HepG2 (cell line): Measurements from ENCODE around the gene OGFR. TPM values are rescaled to one million over a fixed set of nuclear protein-coding genes. Genes with fewer than 3 reads are reported as not detected.

Experiments used
- ATAC-seq: fragments of 200-7000 bp; cut with Tn5 transposase; 3 replicates; pipeline ENCODE4 v1.9.1; 2020; ENCODE audit warnings: mild to moderate bottlenecking, moderate library complexity
- BruUV-seq: library from RNA; stranded (reverse); fragments of 400-500 nt; replicated peaks from 2 replicates; lab custom pipeline; 2021; lab: Mats Ljungman, UMichigan
- CTCF ChIA-PET: fragments of 300-600 bp; formaldehyde crosslinking; extraction: SDS; loops from one replicate; lab custom pipeline; 2021; ENCODE audit warnings: low total read pairs, inconsistent platforms, low intra/inter-chr PET ratio; lab: Yijun Ruan, JAX
- POLR2A ChIA-PET: fragments of 350-600 bp; sonication (Branson Sonifier 250); formaldehyde crosslinking; loops from one replicate; lab custom pipeline; 2020; ENCODE audit warnings: antibody characterized with exemption, inconsistent platforms; lab: Yijun Ruan, JAX
- DNase-seq: peaks from one replicate; pipeline ENCODE4 v3.0.0-alpha.2; 2015; ENCODE audit warnings: low spot score
- FAIRE-seq: peaks from 3 replicates; lab custom pipeline; 2011; peaks lifted over from hg19 to GRCh38; lab: Jason Lieb, UNC
- H2AFZ ChIP-seq: one replicate; pipeline ENCODE4 v1.6.1; 2011; ENCODE audit warnings: low read length, inconsistent platforms
- H3K27ac ChIP-seq: fragments of 300-600 bp; 3 replicates; pipeline ENCODE4 v1.8.0; 2011; ENCODE audit warnings: mixed run types, mild to moderate bottlenecking, mixed read lengths, low read length, inconsistent platforms; ENCODE audit not compliant: insufficient read depth; ENCODE audit errors: extremely low read length
- H3K27me3 ChIP-seq, 2 experiments: fragments of 200-600 bp in 1 of 2; 2 replicates in 1 of 2; 3 replicates in 1 of 2; pipeline versions ENCODE4 v1.6.0 to v1.8.0; 2011; ENCODE audit warnings: low read length in 2 of 2, mild to moderate bottlenecking in 2 of 2, moderate library complexity in 2 of 2, inconsistent platforms in 1 of 2; ENCODE audit not compliant: insufficient read depth in 2 of 2, control insufficient read depth in 1 of 2
- H3K36me3 ChIP-seq, 2 experiments: fragments of 200-600 bp in 1 of 2; replicated peaks in 1 of 2; 2 replicates in 1 of 2; 3 replicates in 1 of 2; pipeline versions ENCODE4 v1.5.1 to v1.8.0; 2011; ENCODE audit warnings: low read length in 2 of 2, inconsistent platforms in 1 of 2; ENCODE audit not compliant: insufficient read depth in 2 of 2, control insufficient read depth in 1 of 2
- H3K4me1 ChIP-seq: 2 replicates; pipeline ENCODE4 v1.5.1; 2012; ENCODE audit warnings: low read length, inconsistent platforms; ENCODE audit not compliant: insufficient read depth
- H3K4me2 ChIP-seq: 2 replicates; pipeline ENCODE4 v1.6.0; 2011; ENCODE audit warnings: low read depth, low read length, inconsistent platforms
- H3K4me3 ChIP-seq, 3 experiments: fragments of 200-600 bp in 1 of 3; sonication (generic), shearing (Covaris generic) in 1 of 3; replicated peaks in 1 of 3; 2 replicates each; pipeline ENCODE4 v1.5.1; 2011 to 2016; ENCODE audit warnings: low read length in 3 of 3, inconsistent platforms in 2 of 3, low read depth in 2 of 3, mild to moderate bottlenecking in 2 of 3, control low read depth in 1 of 3, mixed read lengths in 1 of 3; ENCODE audit not compliant: insufficient read depth in 1 of 3
- H3K79me2 ChIP-seq: one replicate; pipeline ENCODE4 v1.6.1; 2011; ENCODE audit warnings: low read length, inconsistent platforms; ENCODE audit not compliant: insufficient read depth
- H3K9ac ChIP-seq: 2 replicates; pipeline ENCODE4 v1.6.0; 2011; ENCODE audit warnings: mild to moderate bottlenecking, low read depth, low read length, inconsistent platforms; ENCODE audit not compliant: insufficient read depth
- H3K9me3 ChIP-seq: 2 replicates; pipeline ENCODE4 v1.5.1; 2012; ENCODE audit warnings: mild to moderate bottlenecking, low read length
- H4K20me1 ChIP-seq: 2 replicates; pipeline ENCODE4 v1.6.0; 2011; ENCODE audit warnings: inconsistent platforms, mild to moderate bottlenecking, low read length, moderate library complexity; ENCODE audit not compliant: insufficient read depth
- DR1 ChIP-seq: sonication (generic); formaldehyde crosslinking; IDR thresholded peaks from 2 replicates; pipeline ENCODE4 v1.8.0; 2021; ENCODE audit warnings: mild to moderate bottlenecking, missing genetic modification reagents, inconsistent platforms
- HOXA3 ChIP-seq: sonication (generic); formaldehyde crosslinking; IDR thresholded peaks from 2 replicates; pipeline ENCODE4 v1.5.0; 2020; ENCODE audit warnings: missing genetic modification reagents
- KAT7 ChIP-seq: IDR thresholded peaks from 2 replicates; pipeline ENCODE4 v1.6.1; 2018; ENCODE audit warnings: borderline replicate concordance, missing compliant biosample characterization
- NCOA2 ChIP-seq: sonication (generic); formaldehyde crosslinking; IDR thresholded peaks from 2 replicates; pipeline ENCODE4 v1.8.0; 2022; ENCODE audit warnings: inconsistent platforms
- NRL ChIP-seq: sonication (generic); formaldehyde crosslinking; IDR thresholded peaks from 2 replicates; pipeline ENCODE4 v1.5.0; 2020; ENCODE audit warnings: missing genetic modification reagents, mild to moderate bottlenecking, moderate library complexity, borderline replicate concordance
- THAP11 ChIP-seq: IDR thresholded peaks from 2 replicates; pipeline ENCODE4 v1.6.1; 2016; ENCODE audit warnings: missing biosample characterization, missing genetic modification reagents
- THYN1 ChIP-seq: sonication (generic); formaldehyde crosslinking; IDR thresholded peaks from 2 replicates; pipeline ENCODE4 v1.8.1; 2023; ENCODE audit warnings: low read depth, mild to moderate bottlenecking, moderate library complexity, missing genetic modification reagents, borderline replicate concordance
- ZFP90 ChIP-seq: sonication (generic); formaldehyde crosslinking; IDR thresholded peaks from 2 replicates; pipeline ENCODE4 v1.8.0; 2022; ENCODE audit warnings: missing genetic modification reagents, mild to moderate bottlenecking, inconsistent platforms, borderline replicate concordance
- ZNF230 ChIP-seq: sonication (generic); formaldehyde crosslinking; IDR thresholded peaks from 2 replicates; pipeline ENCODE4 v1.4.0; 2020; ENCODE audit warnings: mild to moderate bottlenecking, missing genetic modification reagents
- ZNF331 ChIP-seq: sonication (generic); formaldehyde crosslinking; IDR thresholded peaks from 2 replicates; pipeline ENCODE4 v1.4.0; 2020; ENCODE audit warnings: missing genetic modification reagents
- WGBS: methylation state at CpG from one replicate; pipeline ENCODE4 v1.1.6; 2017; ENCODE audit warnings: low lambda C conversion rate; 5-methylcytosine and 5-hydroxymethylcytosine counted together
- in situ Hi-C: cut with HindIII; loops from 2 replicates; pipeline ENCODE4 v1.10.0; 2017; ENCODE audit warnings: low pct_unique_long_range_greater_than_20kb; ENCODE audit not compliant: extremely low pct_ligation_motif_present
- intact Hi-C: fragments of 100-400 bp; cut with micrococcal nuclease; formaldehyde crosslinking; loops from one replicate; pipeline ENCODE4 v1.10.0; 2022; ENCODE audit not compliant: unreplicated experiment
- polyA plus RNA-seq, 8 experiments: library from polyadenylated mRNA; depleted of rRNA in 3 of 8; stranded (reverse) in 7 of 8; unstranded in 1 of 8; fragments of >200 nt; fragmentation: Illumina TruSeq in 4 of 8; extraction: Trizol in 4 of 8; gene quantifications; 2 replicates each; pipeline versions ENCODE4 v1.2.1 to v1.2.3, GENCODE V29; 2011 to 2016; ENCODE audit warnings: low read depth in 4 of 8, missing spikeins in 1 of 8, mixed read lengths in 1 of 8; ENCODE audit not compliant: insufficient read depth in 1 of 8
- total RNA-seq, 5 experiments: library from RNA; depleted of rRNA; stranded (reverse); fragments of >200 nt; fragmentation: Illumina TruSeq; extraction: Trizol; gene quantifications; 2 replicates each; pipeline ENCODE4 v1.2.3, GENCODE V29; 2016; ENCODE audit warnings: low read depth in 1 of 5
- TF ChIP-seq, protein P1 (sequence below): sonication (generic); formaldehyde crosslinking; IDR thresholded peaks from one replicate; pipeline ENCODE4 v1.5.1; 2020; ENCODE audit warnings: mild to moderate bottlenecking, missing genetic modification reagents; ENCODE audit errors: not compliant biosample characterization
- TF ChIP-seq, protein P2 (sequence below): sonication (generic); formaldehyde crosslinking; IDR thresholded peaks from 2 replicates; pipeline ENCODE4 v1.4.0; 2020; ENCODE audit warnings: mild to moderate bottlenecking, missing genetic modification reagents

OGFR gene
- total and polyA plus RNA-seq, 2 of the 13 experiments (the other 11 are each of a cell fraction or from before 2014, with no cell fraction given) = 47.7 to 81.8 TPM

DNA sequence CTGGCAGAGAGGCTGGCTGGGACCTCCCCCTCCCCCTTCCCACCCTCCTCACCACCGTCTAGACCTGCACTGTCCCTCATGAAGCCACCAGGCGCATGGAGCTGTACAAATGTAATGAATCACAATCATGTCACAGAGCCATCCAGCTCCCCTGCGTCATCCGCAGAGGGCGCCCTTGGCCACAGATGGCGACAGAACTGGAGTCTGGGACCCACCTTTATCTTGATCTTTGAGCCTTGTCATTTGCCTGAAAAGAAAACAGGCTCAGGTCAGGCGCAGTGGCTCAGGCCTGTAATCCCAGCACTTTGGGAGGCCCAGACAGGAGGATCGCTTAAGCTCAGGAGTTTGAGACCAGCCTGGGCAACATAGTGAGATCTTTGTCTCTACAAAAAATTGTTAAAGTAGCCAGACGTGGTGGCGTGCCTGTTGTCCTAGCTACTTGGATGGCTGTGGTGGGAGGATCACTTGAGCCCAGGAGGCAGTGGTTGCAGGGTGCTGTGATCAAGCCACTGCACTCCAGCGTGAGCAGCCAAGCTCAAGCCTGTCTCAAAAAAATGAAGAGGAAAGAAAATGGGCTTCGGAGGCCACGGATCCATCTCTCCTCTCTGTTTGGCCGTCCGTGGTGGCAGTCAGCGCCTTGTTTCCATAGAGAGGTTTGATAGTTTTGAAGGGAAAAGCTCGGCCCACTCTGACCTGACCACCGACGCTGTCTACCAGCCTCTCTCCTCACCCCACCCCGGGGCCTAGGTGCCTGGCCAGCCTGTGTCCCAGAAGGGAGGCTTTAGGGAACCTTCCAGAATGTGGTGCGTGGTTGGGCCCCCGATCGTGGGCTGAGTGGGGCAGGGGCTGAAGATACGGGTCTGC, 18.4 kb downstream of the OGFR start:
- POLR2A ChIA-PET = interaction anchor here (0.6 to 1.8 kb wide), 23 partner anchors 9 to 409 kb away, joined by 3 to 26 read pairs (median 5); partner anchors contain the start of genes GID8, MRGBP, OGFR and SLC17A9
- BruUV-seq = TSS peak; percentile 46
- TF ChIP-seq DR1 (CRISPR knock-in tag) = no peak
- TF ChIP-seq NRL (CRISPR knock-in tag) = peak; percentile 85; the same call in 1 of the 2 replicates
- TF ChIP-seq, protein P1, sequence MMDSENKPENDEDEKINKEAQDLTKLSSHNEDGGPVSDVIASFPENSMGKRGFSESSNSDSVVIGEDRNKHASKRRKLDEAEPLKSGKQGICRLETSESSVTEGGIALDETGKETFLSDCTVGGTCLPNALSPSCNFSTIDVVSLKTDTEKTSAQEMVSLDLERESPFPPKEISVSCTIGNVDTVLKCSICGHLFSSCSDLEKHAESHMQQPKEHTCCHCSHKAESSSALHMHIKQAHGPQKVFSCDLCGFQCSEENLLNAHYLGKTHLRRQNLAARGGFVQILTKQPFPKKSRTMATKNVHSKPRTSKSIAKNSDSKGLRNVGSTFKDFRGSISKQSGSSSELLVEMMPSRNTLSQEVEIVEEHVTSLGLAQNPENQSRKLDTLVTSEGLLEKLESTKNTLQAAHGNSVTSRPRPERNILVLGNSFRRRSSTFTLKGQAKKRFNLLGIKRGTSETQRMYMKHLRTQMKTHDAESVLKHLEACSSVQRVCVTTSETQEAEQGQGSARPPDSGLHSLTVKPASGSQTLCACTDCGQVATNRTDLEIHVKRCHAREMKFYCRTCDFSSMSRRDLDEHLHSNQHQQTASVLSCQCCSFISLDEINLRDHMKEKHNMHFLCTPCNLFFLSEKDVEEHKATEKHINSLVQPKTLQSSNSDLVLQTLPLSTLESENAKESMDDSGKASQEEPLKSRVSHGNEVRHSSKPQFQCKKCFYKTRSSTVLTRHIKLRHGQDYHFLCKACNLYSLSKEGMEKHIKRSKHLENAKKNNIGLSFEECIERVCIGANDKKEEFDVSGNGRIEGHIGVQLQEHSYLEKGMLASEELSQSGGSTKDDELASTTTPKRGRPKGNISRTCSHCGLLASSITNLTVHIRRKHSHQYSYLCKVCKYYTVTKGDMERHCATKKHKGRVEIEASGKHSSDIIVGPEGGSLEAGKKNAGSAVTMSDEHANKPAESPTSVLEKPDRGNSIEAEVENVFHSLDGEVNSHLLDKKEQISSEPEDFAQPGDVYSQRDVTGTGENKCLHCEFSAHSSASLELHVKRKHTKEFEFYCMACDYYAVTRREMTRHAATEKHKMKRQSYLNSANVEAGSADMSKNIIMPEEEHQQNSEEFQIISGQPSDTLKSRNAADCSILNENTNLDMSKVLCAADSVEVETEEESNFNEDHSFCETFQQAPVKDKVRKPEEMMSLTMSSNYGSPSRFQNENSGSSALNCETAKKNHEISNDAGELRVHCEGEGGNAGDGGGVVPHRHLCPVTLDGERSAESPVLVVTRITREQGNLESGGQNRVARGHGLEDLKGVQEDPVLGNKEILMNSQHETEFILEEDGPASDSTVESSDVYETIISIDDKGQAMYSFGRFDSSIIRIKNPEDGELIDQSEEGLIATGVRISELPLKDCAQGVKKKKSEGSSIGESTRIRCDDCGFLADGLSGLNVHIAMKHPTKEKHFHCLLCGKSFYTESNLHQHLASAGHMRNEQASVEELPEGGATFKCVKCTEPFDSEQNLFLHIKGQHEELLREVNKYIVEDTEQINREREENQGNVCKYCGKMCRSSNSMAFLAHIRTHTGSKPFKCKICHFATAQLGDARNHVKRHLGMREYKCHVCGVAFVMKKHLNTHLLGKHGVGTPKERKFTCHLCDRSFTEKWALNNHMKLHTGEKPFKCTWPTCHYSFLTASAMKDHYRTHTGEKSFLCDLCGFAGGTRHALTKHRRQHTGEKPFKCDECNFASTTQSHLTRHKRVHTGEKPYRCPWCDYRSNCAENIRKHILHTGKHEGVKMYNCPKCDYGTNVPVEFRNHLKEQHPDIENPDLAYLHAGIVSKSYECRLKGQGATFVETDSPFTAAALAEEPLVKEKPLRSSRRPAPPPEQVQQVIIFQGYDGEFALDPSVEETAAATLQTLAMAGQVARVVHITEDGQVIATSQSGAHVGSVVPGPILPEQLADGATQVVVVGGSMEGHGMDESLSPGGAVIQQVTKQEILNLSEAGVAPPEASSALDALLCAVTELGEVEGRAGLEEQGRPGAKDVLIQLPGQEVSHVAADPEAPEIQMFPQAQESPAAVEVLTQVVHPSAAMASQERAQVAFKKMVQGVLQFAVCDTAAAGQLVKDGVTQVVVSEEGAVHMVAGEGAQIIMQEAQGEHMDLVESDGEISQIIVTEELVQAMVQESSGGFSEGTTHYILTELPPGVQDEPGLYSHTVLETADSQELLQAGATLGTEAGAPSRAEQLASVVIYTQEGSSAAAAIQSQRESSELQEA (CRISPR knock-in tag) = peak; percentile 42
- peak; percentile 81 for TF ChIP-seq THAP11 (CRISPR knock-in tag)
- peak; percentile 90 for TF ChIP-seq ZFP90 (CRISPR knock-in tag)
- TF ChIP-seq NCOA2 (CRISPR knock-in tag) = peak; percentile 76; the same call in 1 of the 2 replicates
- peak; percentile 95 for TF ChIP-seq ZNF331 (CRISPR knock-in tag)
- TF ChIP-seq ZNF230 (CRISPR knock-in tag) = peak; percentile 67; the same call in 1 of the 2 replicates
- no peak for TF ChIP-seq THYN1 (CRISPR knock-in tag)
- peak; percentile 94 for TF ChIP-seq HOXA3 (CRISPR knock-in tag)
- peak; percentile 78; the same call in 1 of the 2 replicates for TF ChIP-seq KAT7 (CRISPR knock-in tag)
- TF ChIP-seq, protein P2, sequence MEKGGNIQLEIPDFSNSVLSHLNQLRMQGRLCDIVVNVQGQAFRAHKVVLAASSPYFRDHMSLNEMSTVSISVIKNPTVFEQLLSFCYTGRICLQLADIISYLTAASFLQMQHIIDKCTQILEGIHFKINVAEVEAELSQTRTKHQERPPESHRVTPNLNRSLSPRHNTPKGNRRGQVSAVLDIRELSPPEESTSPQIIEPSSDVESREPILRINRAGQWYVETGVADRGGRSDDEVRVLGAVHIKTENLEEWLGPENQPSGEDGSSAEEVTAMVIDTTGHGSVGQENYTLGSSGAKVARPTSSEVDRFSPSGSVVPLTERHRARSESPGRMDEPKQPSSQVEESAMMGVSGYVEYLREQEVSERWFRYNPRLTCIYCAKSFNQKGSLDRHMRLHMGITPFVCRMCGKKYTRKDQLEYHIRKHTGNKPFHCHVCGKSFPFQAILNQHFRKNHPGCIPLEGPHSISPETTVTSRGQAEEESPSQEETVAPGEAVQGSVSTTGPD = no peak

More for the DNA sequence above, 18.4 kb downstream of the OGFR start:
- peak overlapping the region; percentile 92 for H3K4me2 ChIP-seq
- H3K36me3 ChIP-seq = no peaks in the 10 kb centered on the region; a peak in 2 of 5 replicates
- no peaks in the 10 kb centered on the region for H3K27me3 ChIP-seq
- peaks cover 68% of the 10 kb centered on the region for H3K4me1 ChIP-seq
- H3K27ac ChIP-seq = peak overlapping the region; percentile 59
- peaks cover 4% of the 10 kb centered on the region; the same call in 1 of the 2 replicates for H4K20me1 ChIP-seq
- intact Hi-C loops (loop anchor here (1.0 to 5.0 kb wide), 5 partner anchors 24 to 186 kb away; partner anchors contain the start of gene TCFL5), in situ Hi-C loops (no loop called here)
- H3K79me2 ChIP-seq = peaks cover under 1% of the 10 kb centered on the region
- H3K9ac ChIP-seq = peak overlapping the region; percentile 21; the same call in 1 of the 2 replicates
- no peaks in the 10 kb centered on the region for H3K9me3 ChIP-seq
- WGBS = 51% methylated on average over 24 of the region's 24 CpGs
- DNase-seq = peak; percentile 98
- H3K4me3 ChIP-seq = peak overlapping the region in 1 of 3 experiments; percentile 71; a peak in 1 of 6 replicates
- CTCF ChIA-PET = interaction anchor here (1.1 to 1.7 kb wide), 5 partner anchors 14 to 186 kb away, joined by 3 to 14 read pairs (median 6); no protein-coding TSS in a partner anchor
- FAIRE-seq = peak; percentile 100
- ATAC-seq = peak; percentile 61
- no peak overlapping the region for H2AFZ ChIP-seq
